HepG2 (cell line): ENCODE measurements around the gene DHRS12. TPM values are rescaled to one million over a fixed set of nuclear protein-coding genes. Genes with fewer than 3 reads are reported as not detected.

Source experiments
- ATAC-seq: fragments of 200-7000 bp; cut with Tn5 transposase; 3 replicates; pipeline ENCODE4 v1.9.1; 2020; ENCODE audit warnings: mild to moderate bottlenecking, moderate library complexity
- BruUV-seq: library from RNA; stranded (reverse); fragments of 400-500 nt; replicated peaks from 2 replicates; lab custom pipeline; 2021; lab: Mats Ljungman, UMichigan
- CTCF ChIA-PET: fragments of 300-600 bp; formaldehyde crosslinking; extraction: SDS; loops from one replicate; lab custom pipeline; 2021; ENCODE audit warnings: low total read pairs, inconsistent platforms, low intra/inter-chr PET ratio; lab: Yijun Ruan, JAX
- POLR2A ChIA-PET: fragments of 350-600 bp; sonication (Branson Sonifier 250); formaldehyde crosslinking; loops from one replicate; lab custom pipeline; 2020; ENCODE audit warnings: antibody characterized with exemption, inconsistent platforms; lab: Yijun Ruan, JAX
- DNase-seq: peaks from one replicate; pipeline ENCODE4 v3.0.0-alpha.2; 2015; ENCODE audit warnings: low spot score
- FAIRE-seq: peaks from 3 replicates; lab custom pipeline; 2011; peaks lifted over from hg19 to GRCh38; lab: Jason Lieb, UNC
- H2AFZ ChIP-seq: one replicate; pipeline ENCODE4 v1.6.1; 2011; ENCODE audit warnings: low read length, inconsistent platforms
- H3K27ac ChIP-seq: fragments of 300-600 bp; 3 replicates; pipeline ENCODE4 v1.8.0; 2011; ENCODE audit warnings: mixed run types, mild to moderate bottlenecking, mixed read lengths, low read length, inconsistent platforms; ENCODE audit not compliant: insufficient read depth; ENCODE audit errors: extremely low read length
- H3K27me3 ChIP-seq, 2 experiments: fragments of 200-600 bp in 1 of 2; 2 replicates in 1 of 2; 3 replicates in 1 of 2; pipeline versions ENCODE4 v1.6.0 to v1.8.0; 2011; ENCODE audit warnings: low read length in 2 of 2, mild to moderate bottlenecking in 2 of 2, moderate library complexity in 2 of 2, inconsistent platforms in 1 of 2; ENCODE audit not compliant: insufficient read depth in 2 of 2, control insufficient read depth in 1 of 2
- H3K36me3 ChIP-seq, 2 experiments: fragments of 200-600 bp in 1 of 2; replicated peaks in 1 of 2; 2 replicates in 1 of 2; 3 replicates in 1 of 2; pipeline versions ENCODE4 v1.5.1 to v1.8.0; 2011; ENCODE audit warnings: low read length in 2 of 2, inconsistent platforms in 1 of 2; ENCODE audit not compliant: insufficient read depth in 2 of 2, control insufficient read depth in 1 of 2
- H3K4me1 ChIP-seq: 2 replicates; pipeline ENCODE4 v1.5.1; 2012; ENCODE audit warnings: low read length, inconsistent platforms; ENCODE audit not compliant: insufficient read depth
- H3K4me2 ChIP-seq: 2 replicates; pipeline ENCODE4 v1.6.0; 2011; ENCODE audit warnings: low read depth, low read length, inconsistent platforms
- H3K4me3 ChIP-seq, 3 experiments: fragments of 200-600 bp in 1 of 3; sonication (generic), shearing (Covaris generic) in 1 of 3; replicated peaks in 1 of 3; 2 replicates each; pipeline ENCODE4 v1.5.1; 2011 to 2016; ENCODE audit warnings: low read length in 3 of 3, inconsistent platforms in 2 of 3, low read depth in 2 of 3, mild to moderate bottlenecking in 2 of 3, control low read depth in 1 of 3, mixed read lengths in 1 of 3; ENCODE audit not compliant: insufficient read depth in 1 of 3
- H3K79me2 ChIP-seq: one replicate; pipeline ENCODE4 v1.6.1; 2011; ENCODE audit warnings: low read length, inconsistent platforms; ENCODE audit not compliant: insufficient read depth
- H3K9ac ChIP-seq: 2 replicates; pipeline ENCODE4 v1.6.0; 2011; ENCODE audit warnings: mild to moderate bottlenecking, low read depth, low read length, inconsistent platforms; ENCODE audit not compliant: insufficient read depth
- H3K9me3 ChIP-seq: 2 replicates; pipeline ENCODE4 v1.5.1; 2012; ENCODE audit warnings: mild to moderate bottlenecking, low read length
- H4K20me1 ChIP-seq: 2 replicates; pipeline ENCODE4 v1.6.0; 2011; ENCODE audit warnings: inconsistent platforms, mild to moderate bottlenecking, low read length, moderate library complexity; ENCODE audit not compliant: insufficient read depth
- NR2F1 ChIP-seq, 2 experiments: fragments of 450-650 bp in 1 of 2; formaldehyde crosslinking in 1 of 2; IDR thresholded peaks; 2 replicates each; pipeline versions ENCODE4 v1.5.0 to v1.6.1; 2016 to 2020; ENCODE audit warnings: mild to moderate bottlenecking in 1 of 2, missing compliant biosample characterization in 1 of 2, missing genetic modification reagents in 1 of 2, moderate library complexity in 1 of 2
- REL ChIP-seq: sonication (generic); formaldehyde crosslinking; conservative IDR thresholded peaks from 2 replicates; pipeline ENCODE4 v1.8.0; 2022; ENCODE audit warnings: mild to moderate bottlenecking, missing genetic modification reagents, moderate library complexity
- TARDBP ChIP-seq: sonication (generic); formaldehyde crosslinking; IDR thresholded peaks from 2 replicates; pipeline ENCODE4 v1.8.0; 2022; ENCODE audit warnings: mild to moderate bottlenecking, missing genetic modification reagents
- TEAD2 ChIP-seq: sonication (generic); formaldehyde crosslinking; IDR thresholded peaks from 2 replicates; pipeline ENCODE4 v1.9.0; 2021; ENCODE audit warnings: missing genetic modification reagents
- ZC3H4 ChIP-seq: sonication (generic); formaldehyde crosslinking; IDR thresholded peaks from 2 replicates; pipeline ENCODE4 v1.4.0; 2020; ENCODE audit warnings: missing genetic modification reagents, borderline replicate concordance
- ZFYVE20 ChIP-seq: sonication (generic); formaldehyde crosslinking; IDR thresholded peaks from 2 replicates; pipeline ENCODE4 v1.8.0; 2023; ENCODE audit warnings: low read depth, mild to moderate bottlenecking, moderate library complexity, missing genetic modification reagents, borderline replicate concordance
- ZNF10 ChIP-seq: sonication (generic); formaldehyde crosslinking; IDR thresholded peaks from 2 replicates; pipeline ENCODE4 v1.4.0; 2020; ENCODE audit warnings: mild to moderate bottlenecking, low read depth, missing genetic modification reagents, borderline replicate concordance
- ZNF780A ChIP-seq: sonication (generic); formaldehyde crosslinking; IDR thresholded peaks from 2 replicates; pipeline ENCODE4 v1.8.0; 2022; ENCODE audit warnings: mild to moderate bottlenecking, missing genetic modification reagents, moderate library complexity
- WGBS: methylation state at CpG from one replicate; pipeline ENCODE4 v1.1.6; 2017; ENCODE audit warnings: low lambda C conversion rate; 5-methylcytosine and 5-hydroxymethylcytosine counted together
- in situ Hi-C: cut with HindIII; loops from 2 replicates; pipeline ENCODE4 v1.10.0; 2017; ENCODE audit warnings: low pct_unique_long_range_greater_than_20kb; ENCODE audit not compliant: extremely low pct_ligation_motif_present
- intact Hi-C: fragments of 100-400 bp; cut with micrococcal nuclease; formaldehyde crosslinking; loops from one replicate; pipeline ENCODE4 v1.10.0; 2022; ENCODE audit not compliant: unreplicated experiment
- polyA plus RNA-seq, 8 experiments: library from polyadenylated mRNA; depleted of rRNA in 3 of 8; stranded (reverse) in 7 of 8; unstranded in 1 of 8; fragments of >200 nt; fragmentation: Illumina TruSeq in 4 of 8; extraction: Trizol in 4 of 8; gene quantifications; 2 replicates each; pipeline versions ENCODE4 v1.2.1 to v1.2.3, GENCODE V29; 2011 to 2016; ENCODE audit warnings: low read depth in 4 of 8, missing spikeins in 1 of 8, mixed read lengths in 1 of 8; ENCODE audit not compliant: insufficient read depth in 1 of 8
- total RNA-seq, 5 experiments: library from RNA; depleted of rRNA; stranded (reverse); fragments of >200 nt; fragmentation: Illumina TruSeq; extraction: Trizol; gene quantifications; 2 replicates each; pipeline ENCODE4 v1.2.3, GENCODE V29; 2016; ENCODE audit warnings: low read depth in 1 of 5
- TF ChIP-seq, protein P1 (sequence below): IDR thresholded peaks from 2 replicates; pipeline ENCODE4 v1.6.1; 2012; ENCODE audit warnings: low read length, improper control_type of control experiment

Gene DHRS12
- total and polyA plus RNA-seq, 2 of the 13 experiments (the other 11 are each of a cell fraction or from before 2014, with no cell fraction given) = 7.2 to 8.4 TPM

DNA sequence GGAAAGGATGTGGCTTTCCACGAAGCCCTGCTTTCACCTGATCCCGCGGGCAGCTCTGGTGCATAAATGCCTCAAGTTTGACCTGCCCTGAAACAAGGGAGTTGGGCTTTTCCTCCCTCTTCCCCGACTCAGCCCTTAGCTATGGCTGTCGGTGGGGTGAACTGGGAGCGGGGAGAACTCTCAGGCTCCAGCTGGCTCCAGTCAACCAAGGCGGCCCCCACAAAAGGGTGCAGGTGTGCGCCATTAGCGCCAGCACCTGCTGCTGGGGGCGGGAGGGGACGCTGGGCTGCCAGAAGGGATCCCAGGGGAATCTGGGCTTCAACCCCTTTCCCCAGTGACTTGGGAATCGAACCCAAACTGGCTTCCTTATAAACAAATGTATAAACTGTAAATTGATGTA, 7.1 kb upstream of the DHRS12 start:
- DNase-seq = no peak
- POLR2A ChIA-PET = interaction anchor here (1.4 kb wide), 1 partner anchor 358 kb away, joined by 5 read pairs; the partner anchor contains the start of gene INTS6
- no peak for FAIRE-seq
- peaks cover 14% of the 10 kb centered on the region for H3K4me1 ChIP-seq
- no peak for TF ChIP-seq ZNF10 (CRISPR knock-in tag)
- TF ChIP-seq NR2F1 (CRISPR knock-in tag; IDR thresholded peaks at IDR 0.05) = no peak
- no peak for TF ChIP-seq REL (CRISPR knock-in tag)
- TF ChIP-seq ZFYVE20 (CRISPR knock-in tag) = no peak
- no peak for TF ChIP-seq TARDBP
- TF ChIP-seq TEAD2 (CRISPR knock-in tag) = no peak
- no peak for TF ChIP-seq ZC3H4 (CRISPR knock-in tag)
- TF ChIP-seq, protein P1, sequence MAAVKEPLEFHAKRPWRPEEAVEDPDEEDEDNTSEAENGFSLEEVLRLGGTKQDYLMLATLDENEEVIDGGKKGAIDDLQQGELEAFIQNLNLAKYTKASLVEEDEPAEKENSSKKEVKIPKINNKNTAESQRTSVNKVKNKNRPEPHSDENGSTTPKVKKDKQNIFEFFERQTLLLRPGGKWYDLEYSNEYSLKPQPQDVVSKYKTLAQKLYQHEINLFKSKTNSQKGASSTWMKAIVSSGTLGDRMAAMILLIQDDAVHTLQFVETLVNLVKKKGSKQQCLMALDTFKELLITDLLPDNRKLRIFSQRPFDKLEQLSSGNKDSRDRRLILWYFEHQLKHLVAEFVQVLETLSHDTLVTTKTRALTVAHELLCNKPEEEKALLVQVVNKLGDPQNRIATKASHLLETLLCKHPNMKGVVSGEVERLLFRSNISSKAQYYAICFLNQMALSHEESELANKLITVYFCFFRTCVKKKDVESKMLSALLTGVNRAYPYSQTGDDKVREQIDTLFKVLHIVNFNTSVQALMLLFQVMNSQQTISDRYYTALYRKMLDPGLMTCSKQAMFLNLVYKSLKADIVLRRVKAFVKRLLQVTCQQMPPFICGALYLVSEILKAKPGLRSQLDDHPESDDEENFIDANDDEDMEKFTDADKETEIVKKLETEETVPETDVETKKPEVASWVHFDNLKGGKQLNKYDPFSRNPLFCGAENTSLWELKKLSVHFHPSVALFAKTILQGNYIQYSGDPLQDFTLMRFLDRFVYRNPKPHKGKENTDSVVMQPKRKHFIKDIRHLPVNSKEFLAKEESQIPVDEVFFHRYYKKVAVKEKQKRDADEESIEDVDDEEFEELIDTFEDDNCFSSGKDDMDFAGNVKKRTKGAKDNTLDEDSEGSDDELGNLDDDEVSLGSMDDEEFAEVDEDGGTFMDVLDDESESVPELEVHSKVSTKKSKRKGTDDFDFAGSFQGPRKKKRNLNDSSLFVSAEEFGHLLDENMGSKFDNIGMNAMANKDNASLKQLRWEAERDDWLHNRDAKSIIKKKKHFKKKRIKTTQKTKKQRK = no peak
- no peak for TF ChIP-seq ZNF780A (CRISPR knock-in tag)
- intact Hi-C loops = no loop called here
- H3K4me3 ChIP-seq = no peak overlapping the region
- H2AFZ ChIP-seq = no peak overlapping the region
- no peaks in the 10 kb centered on the region for H3K9me3 ChIP-seq
- BruUV-seq = no TSS peak
- H3K4me2 ChIP-seq = no peak overlapping the region
- H3K27ac ChIP-seq = no peak overlapping the region
- H3K27me3 ChIP-seq = no peaks in the 10 kb centered on the region
- no peak overlapping the region for H3K9ac ChIP-seq
- CTCF ChIA-PET = no interaction called here
- no peaks in the 10 kb centered on the region for H3K79me2 ChIP-seq
- no peaks in the 10 kb centered on the region for H3K36me3 ChIP-seq
- 82% methylated on average over 10 of the region's 12 CpGs for WGBS
- ATAC-seq = no peak
- in situ Hi-C loops = loop anchor here (10.0 kb wide), 1 partner anchor 314 kb away; the partner anchor contains the start of gene NEK5
- no peaks in the 10 kb centered on the region for H4K20me1 ChIP-seq
